HL-60 (cell line): ENCODE results near the gene RGS2.

ENCODE experiments used
- DNase-seq, 2 experiments: peaks; one replicate each; pipeline ENCODE4 v3.0.0-alpha.2; 2010 to 2020; ENCODE audit warnings: low read depth in 1 of 2, low spot score in 1 of 2
- H3K27ac ChIP-seq: fragments of 250-450 bp; sonication (Bioruptor Pico); replicated peaks from 2 replicates; pipeline ENCODE4 v1.5.1; 2020; ENCODE audit warnings: mild to moderate bottlenecking, moderate library complexity
- H3K27me3 ChIP-seq: fragments of 250-450 bp; sonication (Bioruptor Pico); 2 replicates; pipeline ENCODE4 v1.5.1; 2021; ENCODE audit warnings: mild to moderate bottlenecking, moderate library complexity; ENCODE audit not compliant: insufficient read depth, poor library complexity, severe bottlenecking
- H3K4me3 ChIP-seq: replicated peaks from 2 replicates; pipeline ENCODE4 v1.5.1; 2011; ENCODE audit warnings: mild to moderate bottlenecking, control low read depth, low read length; ENCODE audit not compliant: insufficient read depth
- CTCF ChIP-seq: IDR thresholded peaks from one replicate; pipeline ENCODE4 v1.5.1; 2011; ENCODE audit warnings: low read length, control low read depth, inconsistent platforms; ENCODE audit not compliant: insufficient read depth
- GABPA ChIP-seq: IDR thresholded peaks from 2 replicates; pipeline ENCODE4 v1.6.1; 2012; ENCODE audit warnings: low read depth
- POLR2AphosphoS5 ChIP-seq: IDR thresholded peaks from 2 replicates; pipeline ENCODE4 v1.6.1; 2012; ENCODE audit warnings: low read depth
- REST ChIP-seq: IDR thresholded peaks from 2 replicates; pipeline ENCODE4 v1.6.1; 2012; ENCODE audit warnings: low read depth; ENCODE audit not compliant: insufficient replicate concordance
- SPI1 ChIP-seq: IDR thresholded peaks from 2 replicates; pipeline ENCODE4 v1.6.1; 2012; ENCODE audit warnings: low read depth, mild to moderate bottlenecking, borderline replicate concordance

The RGS2 gene

GRCh38 chr1:192771341-192771740 lies 37.5 kb upstream of the RGS2 start:
- Histone ChIP-seq H3K27me3 (no peaks in the 10 kb centered on the region), H3K4me3 (no peak overlapping the region), H3K27ac (no peak overlapping the region)
- DNase-seq, result no peak
- TF ChIP-seq POLR2AphosphoS5 (no peak), SPI1 (no peak), GABPA (no peak)

GRCh38 chr1:192775631-192776030 lies 33.2 kb upstream of the RGS2 start:
- Histone ChIP-seq H3K27me3 (no peaks in the 10 kb centered on the region), H3K27ac (no peak overlapping the region), H3K4me3 (no peak overlapping the region)
- TF ChIP-seq POLR2AphosphoS5 (no peak), GABPA (no peak), SPI1 (no peak)
- DNase-seq, result no peak

- Histone ChIP-seq H3K27me3 (no peaks in the 10 kb centered on the region), H3K4me3 (no peak overlapping the region), H3K27ac (no peak overlapping the region)
- no peak for DNase-seq
- no peak for TF ChIP-seq CTCF
- no peak for TF ChIP-seq GABPA
- no peak for TF ChIP-seq REST
- TF ChIP-seq SPI1, result no peak
- TF ChIP-seq POLR2AphosphoS5, result no peak
Measured at GRCh38 chr1:192776206-192776605, 32.6 kb upstream of the RGS2 start.

- TF ChIP-seq REST, result no peak
- Histone ChIP-seq H3K27me3 (no peaks in the 10 kb centered on the region), H3K27ac (no peak overlapping the region), H3K4me3 (no peak overlapping the region)
- no peak for DNase-seq
Measured at GRCh38 chr1:192776998-192777397, 31.8 kb upstream of the RGS2 start.

GRCh38 chr1:192783791-192784190 lies 25.0 kb upstream of the RGS2 start:
- no peak for DNase-seq
- Histone ChIP-seq H3K27ac (no peak overlapping the region), H3K27me3 (no peaks in the 10 kb centered on the region), H3K4me3 (no peak overlapping the region)
- TF ChIP-seq REST, result no peak
- no peak for TF ChIP-seq GABPA
- TF ChIP-seq SPI1, result no peak
- no peak for TF ChIP-seq POLR2AphosphoS5
- TF ChIP-seq CTCF, result no peak
